Kidney tubule cell (primary cell): Measurements from ENCODE around the gene METTL25.

Source experiments
- DNase-seq: peaks from one replicate; pipeline ENCODE4 v3.0.0-alpha.2; 2018; ENCODE audit warnings: low spot score

METTL25 gene

DNA sequence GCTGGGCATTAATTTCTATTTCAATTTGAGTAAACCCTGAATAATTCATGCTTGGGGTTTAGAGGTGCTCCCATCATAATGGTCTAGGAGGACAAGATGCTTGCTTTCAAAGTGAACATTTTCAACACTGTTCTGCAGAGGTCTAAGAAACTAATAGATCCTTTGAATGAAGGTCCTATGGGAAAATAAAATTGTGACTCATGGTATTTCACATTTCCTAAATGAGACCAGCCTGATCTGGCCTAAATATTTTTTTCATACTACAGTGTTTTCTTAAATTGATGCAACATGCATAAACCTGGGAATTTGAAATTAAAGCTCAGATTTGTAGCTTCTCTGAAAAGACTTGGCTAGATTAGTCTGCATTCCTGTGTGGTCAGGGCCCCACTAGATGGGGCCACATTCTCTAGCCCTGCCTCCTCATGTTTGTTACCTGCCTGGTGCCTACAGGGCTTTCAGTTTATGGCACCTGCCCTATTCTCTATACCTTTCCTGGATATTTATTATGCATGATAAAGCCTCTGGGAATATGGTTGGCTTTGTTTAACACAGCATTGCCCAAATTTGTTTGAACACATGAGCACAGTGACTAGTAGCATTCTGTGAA is 112.7 kb downstream of the METTL25 start:
- DNase-seq, result no peak

DNA sequence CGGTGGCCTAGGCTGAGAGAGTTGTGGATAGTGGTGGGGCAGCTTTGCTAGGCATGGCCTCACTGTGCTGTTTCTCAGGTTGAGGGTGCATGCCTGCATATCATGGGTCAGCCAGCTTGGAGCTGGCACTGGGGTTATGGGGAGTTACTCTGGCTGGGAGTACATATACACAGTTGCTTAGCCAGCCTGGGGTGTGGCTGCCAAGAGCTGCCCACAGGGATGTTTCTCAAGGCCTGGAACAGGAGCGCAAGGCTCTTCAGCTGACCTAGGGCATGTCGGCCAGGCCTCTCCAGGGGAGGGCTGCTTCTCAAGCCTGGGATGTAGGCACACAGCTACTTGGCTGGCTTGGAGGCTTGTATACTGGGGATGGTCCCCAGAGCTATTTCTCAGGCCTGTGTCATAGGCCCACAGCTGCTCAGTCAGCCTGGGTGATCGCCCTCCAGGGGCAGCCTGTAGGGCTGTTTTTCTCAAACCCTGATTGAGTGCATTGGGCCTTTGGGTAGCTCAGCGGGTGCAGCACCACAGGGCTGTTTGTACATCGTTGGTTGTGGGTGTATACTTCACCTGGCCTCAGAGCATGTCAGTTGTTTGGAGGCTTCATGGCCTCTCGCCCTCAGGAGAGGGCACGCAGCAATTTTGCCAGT is 114.9 kb downstream of the METTL25 start:
- no peak for DNase-seq

DNA sequence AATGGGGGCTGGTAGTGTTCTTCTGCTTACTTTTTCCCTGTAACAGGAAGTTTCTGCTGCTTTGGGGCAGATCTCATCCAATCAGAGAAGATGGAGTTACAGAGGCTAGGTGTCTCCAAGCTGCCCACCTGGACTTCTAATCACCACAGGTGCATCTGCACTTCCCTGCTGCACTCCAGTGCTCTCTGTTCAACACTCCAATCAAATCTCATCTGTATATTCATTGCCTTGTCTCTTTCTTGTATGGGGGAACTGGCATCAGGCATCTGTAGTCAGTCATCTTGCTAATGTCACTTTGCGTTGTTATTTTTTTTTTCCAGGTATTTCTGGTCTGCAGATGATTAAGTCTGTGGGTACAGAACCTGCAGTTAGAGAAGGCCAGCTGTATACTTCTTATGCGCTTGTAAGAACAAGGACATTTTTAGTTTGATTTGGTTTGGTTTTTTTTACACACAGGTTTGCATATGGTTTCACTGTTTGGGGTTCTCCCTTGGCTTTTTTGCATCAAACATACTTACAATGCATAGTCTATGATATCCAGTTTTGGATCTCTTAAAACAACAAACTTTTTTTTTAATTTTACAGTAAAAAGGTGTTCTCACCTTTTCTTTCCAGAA is 116.0 kb downstream of the METTL25 start:
- no peak for DNase-seq

DNA sequence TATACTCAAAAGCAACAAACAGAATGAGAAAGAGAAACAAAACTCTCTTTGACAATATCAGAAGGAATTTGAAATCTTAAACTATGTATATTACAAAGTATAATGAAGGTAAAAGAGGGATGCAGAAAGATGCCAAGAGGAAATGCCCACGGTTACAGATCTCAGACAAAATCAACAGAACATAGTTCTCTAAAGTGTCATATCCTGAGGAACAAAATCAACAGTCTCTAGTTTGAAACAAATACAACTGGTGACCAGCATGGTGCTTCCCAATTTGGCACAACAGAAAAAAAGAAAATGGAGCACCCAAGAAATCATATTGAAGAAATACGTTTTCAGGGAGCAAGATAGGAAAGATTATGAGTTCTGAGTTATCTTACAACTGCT is 116.5 kb downstream of the METTL25 start:
- DNase-seq, result peak; percentile 33

DNA sequence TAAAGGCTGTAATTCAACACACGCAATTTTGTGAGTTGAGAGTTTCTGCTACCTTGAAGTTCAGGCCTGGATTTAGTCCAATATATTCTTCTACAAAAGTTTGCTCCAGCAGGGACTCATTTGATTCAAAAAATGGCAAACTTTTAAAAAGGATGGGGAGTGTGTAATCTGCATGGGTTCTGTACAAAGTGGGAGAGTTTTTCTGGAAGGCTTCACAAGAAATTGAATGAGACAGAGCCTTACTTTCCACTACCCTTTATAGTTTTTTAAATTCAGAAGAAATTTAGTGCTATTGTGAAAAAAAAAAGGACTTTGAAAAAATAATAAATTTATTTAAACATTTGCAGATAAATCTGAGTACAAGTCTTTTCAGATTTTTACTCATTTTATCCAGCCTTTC is 116.9 kb downstream of the METTL25 start:
- DNase-seq, result no peak

DNA sequence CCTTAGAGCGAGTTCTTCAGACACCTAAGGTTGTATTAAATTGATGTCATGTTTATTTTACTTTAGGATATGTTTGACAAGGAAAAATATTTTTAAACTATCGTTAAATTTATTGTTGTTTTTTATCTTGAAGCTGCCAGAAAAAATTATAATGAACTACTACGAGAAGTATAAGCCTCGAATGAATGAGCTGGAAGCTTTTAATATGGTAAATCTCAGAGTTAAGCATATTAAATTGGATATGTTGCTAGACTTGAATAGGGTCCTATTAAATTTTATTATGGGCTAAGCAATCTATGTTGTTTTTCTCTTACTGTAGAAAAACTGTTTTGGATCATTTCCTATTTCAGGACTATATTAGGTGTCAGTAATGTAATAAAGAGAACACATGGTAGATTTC is 118.2 kb downstream of the METTL25 start:
- no peak for DNase-seq

DNA sequence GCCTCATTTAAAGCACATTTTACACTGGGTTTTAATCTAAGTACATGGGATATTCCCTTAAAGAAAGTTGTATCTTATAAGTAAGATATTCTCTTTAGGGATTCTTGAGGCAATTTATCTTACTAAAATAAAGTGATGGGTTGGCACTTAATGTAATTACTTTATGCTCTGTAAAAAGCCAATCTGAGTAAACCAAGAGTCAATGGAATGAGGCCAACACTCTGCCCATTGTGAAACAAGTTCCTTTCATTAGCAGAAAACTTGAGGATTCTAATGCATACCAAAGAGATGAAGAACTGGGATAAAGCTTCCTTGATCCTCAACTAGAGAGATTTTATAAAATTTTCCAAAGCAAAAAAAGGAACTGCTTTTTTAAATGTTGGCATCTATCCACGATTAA is 121.2 kb downstream of the METTL25 start:
- DNase-seq, result no peak

DNA sequence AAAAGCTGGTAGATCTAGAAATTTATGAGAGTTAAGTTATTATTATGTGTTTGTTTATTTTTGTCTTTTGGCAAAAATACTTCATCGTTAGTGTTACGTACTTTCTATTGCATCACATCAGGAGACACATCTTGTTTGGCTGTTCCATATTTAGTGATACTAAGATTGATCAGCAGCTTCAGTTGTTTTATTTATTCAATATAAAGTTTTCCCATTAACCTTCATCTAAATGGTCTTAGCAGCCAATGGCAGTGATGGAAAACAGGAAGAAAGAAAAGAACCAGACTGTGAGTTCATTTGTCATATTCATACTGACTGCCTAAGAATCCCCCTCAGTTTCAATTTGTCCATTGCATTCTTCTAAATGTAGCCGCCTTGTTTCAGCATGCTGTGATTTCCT is 122.3 kb downstream of the METTL25 start:
- DNase-seq, result no peak

DNA sequence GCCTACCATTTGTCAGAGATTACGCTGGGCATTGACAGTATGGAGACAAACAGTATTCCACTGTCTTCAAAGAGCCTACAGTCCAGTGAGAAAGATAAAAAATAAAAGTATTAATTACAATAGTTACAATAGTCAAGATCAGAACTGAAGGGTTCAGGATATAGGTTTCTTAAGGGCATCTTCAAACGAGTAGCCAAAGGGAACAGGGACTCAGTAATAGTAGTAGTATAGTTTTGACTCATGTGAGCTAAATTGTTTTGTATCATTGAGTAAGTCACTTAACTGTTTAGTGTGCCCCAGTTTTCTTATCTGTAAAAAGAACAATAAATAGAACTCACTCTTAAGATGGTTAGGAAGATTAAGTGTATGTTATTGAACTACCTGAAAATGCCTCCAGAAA is 123.6 kb downstream of the METTL25 start:
- no peak for DNase-seq

DNA sequence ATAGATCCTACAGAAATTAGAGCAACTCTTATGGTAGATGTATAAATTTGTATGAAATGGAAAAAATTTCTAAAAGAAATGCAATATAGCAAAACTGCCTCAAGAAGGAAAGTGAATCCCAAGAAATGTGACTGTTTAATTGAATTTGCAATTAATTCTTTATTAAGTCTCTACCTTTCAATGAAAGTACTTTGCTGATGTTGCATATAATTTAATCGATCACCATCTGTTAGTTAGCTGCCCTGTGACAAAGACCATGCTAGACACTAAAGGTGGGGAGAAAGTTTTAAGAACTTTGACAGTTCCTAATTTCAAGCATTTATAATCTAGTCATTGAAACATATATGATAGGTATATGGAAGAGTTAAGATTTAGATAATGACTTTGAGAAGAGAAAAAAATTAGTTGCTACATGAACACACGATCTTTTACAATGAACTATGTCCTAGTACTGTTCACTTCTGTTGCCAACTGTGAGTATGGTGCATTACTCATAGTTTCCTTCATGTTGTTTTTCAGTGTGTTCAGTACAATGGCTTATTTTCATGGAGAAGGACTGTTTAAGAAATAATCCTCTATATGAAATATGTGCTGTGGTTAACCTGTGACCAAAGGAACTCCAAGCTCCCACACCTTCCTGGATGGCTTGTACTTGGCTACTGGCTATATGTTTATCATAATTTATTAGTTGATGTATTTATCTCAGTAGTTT is 128.4 kb downstream of the METTL25 start:
- peak; percentile 6 for DNase-seq

DNA sequence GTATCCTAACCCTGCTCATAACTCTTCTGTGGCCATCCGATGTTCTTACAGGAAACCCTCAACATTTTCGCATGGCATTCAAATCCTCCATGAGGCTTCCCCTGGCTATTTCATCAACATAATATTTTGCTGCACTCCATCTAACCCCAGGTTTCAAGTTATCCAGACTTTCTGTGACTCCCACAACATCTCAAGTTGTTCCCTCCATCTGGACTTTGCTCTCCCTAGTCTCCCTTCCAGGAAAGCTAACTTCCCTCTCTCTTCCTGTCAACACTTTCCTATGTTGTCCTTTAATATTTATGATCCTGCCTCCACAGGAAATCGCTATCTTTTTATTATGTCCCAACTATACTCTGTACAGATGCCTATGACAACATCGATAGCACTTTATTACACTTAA is 146.1 kb downstream of the METTL25 start:
- DNase-seq, result no peak

DNA sequence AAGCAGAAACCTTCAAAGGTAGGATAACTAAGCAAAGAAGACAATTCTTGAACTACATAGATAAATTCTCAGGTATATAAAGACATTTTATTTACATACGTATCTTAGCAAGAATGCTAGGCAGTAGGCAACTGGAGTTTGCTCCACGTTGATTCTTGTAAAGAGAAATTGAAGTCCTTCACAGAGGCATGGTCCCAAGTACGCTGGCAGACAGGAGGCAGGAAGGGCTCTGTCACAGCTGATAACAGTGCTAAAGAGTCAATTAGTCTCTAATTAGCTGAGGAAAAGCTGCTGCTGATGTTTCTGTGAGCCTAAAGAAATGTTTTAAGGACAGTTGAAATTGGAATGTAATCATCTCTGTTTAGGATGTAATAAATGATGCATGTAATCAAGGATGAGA is 146.8 kb downstream of the METTL25 start:
- no peak for DNase-seq

DNA sequence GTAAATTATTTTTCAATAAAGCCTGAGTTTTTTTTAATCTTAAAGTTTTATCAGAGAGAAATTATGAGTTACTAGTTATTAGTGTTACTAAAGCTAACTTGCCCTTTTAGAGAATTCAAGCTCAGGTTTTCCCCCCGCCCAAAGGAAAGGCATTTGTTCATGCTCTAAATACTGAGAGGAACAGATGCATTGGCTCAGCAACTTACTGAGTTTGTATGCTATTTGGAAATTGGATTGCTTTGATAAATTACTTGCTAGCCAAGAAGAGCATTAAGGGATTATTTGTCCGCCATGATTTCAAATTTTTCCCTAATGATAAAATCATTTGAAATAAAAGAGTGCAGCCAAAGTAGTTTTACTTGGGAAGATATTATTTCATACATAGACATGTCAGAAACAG is 149.4 kb downstream of the METTL25 start:
- DNase-seq, result no peak

DNA sequence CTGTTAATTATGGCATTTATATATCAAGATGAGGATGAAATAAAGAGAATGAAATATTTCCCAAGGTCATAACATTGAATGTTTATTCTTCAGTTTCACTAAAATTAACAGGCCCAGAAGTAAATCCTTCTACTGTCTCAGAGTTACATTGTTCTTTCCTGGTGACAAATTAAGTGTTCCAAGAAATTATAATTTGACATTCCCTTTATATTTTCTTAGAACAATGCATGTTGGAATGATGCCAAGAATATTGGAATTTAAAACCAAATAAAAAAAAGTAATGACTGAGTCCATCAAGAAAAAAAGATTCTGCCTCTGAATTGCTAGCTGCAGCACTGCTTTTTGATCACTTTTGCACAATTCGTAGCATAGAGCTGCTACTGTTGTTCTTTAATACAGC is 152.1 kb downstream of the METTL25 start:
- DNase-seq, result no peak

DNA sequence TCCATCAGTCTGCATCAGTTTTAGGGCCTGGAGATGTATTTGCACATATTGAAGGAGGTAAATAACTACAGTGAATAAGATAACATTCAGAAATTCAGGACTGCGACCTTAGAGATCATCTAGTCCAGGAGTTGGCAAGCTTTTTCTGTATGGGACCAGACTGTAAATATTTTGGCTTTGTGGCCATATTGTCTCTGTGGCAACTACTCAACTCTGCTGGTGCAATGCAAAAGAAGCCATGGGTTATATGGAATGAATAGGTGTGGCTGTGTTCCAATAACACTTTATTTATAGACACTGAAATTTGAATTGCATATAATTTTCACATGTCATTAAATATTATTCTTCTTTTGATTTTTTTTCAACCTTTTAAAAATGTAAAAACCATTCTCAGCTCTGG is 156.6 kb downstream of the METTL25 start:
- no peak for DNase-seq

DNA sequence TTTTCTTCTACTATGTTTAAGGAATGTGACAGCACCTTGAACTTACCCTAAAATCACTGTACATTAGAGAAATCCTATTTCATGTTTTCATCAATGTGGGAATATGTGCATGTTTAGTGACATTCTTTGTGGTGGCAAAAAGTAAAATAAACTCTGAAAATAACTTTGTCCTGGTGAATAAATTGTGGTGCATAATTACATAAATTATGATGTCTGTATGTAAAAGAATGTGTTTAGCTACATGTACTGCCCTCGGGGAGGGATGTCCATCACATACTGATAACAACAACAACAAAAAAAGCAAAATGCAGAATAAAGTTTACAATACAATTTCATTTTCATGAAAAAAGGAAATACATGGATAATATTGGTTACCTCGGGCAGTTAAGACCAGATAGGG is 157.3 kb downstream of the METTL25 start:
- no peak for DNase-seq

DNA sequence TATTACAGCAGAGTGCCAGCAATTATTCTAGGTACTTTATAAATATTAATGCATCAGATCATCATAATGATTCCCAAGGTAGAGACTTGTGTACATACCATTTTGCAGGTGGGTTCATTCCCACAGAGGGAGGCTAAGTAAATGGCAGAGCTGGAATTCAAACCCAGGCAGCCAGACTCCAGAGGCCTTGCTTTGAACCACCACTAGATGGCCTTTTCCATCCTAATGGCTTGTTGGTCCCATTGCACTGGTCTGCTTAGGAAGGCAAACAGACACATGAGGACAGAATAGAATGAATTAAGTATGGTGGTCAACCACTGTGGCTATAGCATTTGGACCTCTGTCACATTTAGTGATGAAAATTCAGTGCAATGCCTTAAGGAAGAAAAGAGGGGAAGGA is 158.7 kb downstream of the METTL25 start:
- DNase-seq, result peak; percentile 35

DNA sequence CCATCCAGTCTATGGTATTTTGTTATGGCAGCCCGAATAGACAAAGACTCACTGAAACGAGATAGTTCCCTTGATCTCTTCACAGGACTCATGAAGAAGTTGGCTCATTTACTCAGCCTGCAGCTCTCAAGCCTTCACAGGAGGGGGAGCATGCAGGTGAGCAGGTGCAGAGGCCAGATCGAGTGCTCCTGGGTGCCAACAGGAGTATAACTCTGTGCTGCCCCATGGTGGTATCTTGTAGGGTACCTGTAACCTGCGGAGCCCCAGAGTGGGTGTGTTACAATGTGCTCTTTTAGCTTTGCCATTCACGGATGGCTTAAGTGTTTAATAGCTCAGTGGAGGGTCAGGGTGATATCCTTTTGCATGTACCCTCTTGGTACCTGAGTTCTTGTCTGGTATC is 159.5 kb downstream of the METTL25 start:
- DNase-seq, result no peak

DNA sequence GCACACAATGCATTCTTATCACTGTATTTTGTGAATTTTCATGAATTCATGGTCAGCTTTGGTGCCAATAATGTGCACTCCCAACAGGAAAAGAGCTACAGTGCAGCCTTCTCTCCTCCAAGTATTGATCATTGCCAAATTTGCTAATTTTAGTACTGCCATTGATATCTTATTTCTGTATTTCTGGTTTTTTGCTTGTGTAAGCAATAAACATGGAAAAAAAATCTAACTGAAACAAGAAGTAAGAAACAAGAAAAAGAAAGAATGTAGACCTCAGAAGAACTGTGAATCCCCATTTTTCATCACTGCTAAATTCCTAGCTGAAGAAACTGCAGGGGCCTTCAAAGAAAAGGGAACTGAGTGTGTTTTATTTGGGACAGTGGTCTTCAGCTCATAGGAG is 161.2 kb downstream of the METTL25 start:
- DNase-seq, result no peak

DNA sequence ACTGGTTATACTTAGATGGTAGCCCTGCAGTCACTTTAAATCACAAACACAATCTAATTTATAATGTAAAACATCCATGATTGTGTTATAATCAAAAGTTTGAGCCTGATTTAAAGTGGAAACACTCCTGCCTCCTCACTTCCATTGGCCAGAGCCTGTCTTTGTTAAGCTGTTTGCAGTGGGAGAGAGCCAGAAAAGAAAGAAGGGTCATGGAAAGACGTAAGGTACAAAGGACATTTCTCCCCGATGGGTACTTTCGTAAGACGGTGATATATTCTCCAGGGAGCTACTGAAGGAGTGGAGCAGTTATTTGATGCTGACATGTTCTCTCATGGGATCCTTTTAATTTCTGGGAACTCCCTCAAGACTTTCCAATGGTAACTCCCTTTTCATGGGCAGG is 164.0 kb downstream of the METTL25 start:
- DNase-seq, result no peak

DNA sequence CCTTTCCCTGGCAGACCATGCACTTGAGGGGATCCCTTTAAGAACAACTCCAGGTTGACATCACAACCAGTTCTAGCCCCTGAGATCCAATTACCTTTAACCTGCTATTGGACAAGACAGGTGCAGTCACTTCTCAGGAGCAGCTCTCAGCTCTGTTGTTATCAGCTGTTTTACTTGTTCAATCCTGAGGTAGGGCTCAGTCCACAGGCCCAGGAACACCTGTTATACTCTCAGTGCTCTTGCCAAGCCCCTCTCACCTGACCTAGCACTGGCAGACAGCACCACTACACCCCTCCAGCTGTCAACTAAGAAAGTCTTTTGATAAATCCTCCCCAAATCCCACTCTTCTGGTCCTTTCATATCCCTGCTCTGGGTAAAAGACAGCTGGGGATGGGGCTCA is 164.4 kb downstream of the METTL25 start:
- no peak for DNase-seq

DNA sequence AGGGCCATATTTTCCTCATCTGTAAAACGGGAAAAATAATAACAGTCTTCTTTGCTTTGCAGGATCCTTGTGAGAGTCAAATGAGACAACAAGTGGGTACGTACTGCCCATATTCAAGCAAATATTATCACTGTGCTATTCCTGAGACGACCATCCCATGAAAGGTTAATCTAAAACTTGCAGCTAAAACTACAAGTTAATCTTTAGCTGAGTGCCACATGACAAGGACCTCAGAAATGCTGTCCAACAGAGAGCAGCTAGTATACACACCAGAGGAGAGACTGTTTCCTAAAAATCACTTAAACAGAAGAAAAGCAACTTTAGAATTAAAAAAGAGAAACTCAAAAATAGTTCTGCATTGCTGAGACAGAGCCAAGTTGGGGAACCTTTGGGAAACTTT is 165.7 kb downstream of the METTL25 start:
- peak; percentile 76 for DNase-seq

DNA sequence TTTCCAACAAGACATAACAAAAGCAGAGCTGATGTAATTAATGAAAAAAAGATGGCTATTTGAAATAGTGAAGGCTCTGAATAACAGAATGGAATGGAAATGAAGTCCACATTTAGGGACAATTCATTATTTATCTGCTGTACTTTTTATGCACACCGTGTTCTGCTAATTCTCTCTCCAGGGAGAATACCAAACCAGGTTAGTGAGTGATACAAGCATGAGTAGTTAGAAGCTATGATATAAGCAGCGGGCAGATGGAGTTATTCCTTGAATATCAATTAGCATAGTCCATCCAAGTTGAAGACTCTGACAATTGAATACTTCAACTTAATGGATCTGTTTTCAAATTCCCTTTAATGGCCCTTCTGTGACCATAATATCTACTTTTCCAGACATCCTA is 166.3 kb downstream of the METTL25 start:
- peak; percentile 43 for DNase-seq
